ENCODE measurements around the gene EMCN. TPM values are rescaled to one million over a fixed set of nuclear protein-coding genes. Genes with fewer than 3 reads are reported as not detected.

Gene EMCN
- total and polyA plus RNA-seq, 10 of the 15 experiments (the other 5 are each of a cell fraction or from before 2014, with no cell fraction given) = not detected

DNA sequence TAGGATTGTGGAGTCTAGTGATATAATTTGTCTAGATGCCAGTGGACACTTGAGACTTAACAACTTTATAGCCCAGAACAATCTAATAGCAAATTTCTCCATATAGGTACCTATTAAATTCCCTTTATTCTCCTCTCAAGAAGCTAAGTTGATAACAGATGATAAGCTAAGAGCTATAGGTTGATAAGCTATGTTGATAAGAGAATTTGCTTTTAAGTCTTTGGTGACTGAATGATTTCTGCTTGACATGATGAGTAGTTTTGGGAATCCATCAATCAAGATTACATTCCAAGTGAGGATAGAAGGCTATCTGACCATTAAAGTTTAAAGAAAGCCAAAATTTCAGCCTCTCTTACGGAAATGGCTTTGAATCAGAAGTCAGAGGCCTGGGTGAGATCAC lies 131.6 kb downstream of the EMCN start:
- 0% methylated on average over 1 of the region's 1 CpG for WGBS (ENCODE audit: insufficient coverage, insufficient replicate concordance, low lambda C conversion rate, missing lambda C conversion rate)
- ChIA-PET SMC1A (ENCODE audit: uncharacterized antibody, unreplicated experiment) (no interaction called here), CTCF (interaction anchor here (0.7 to 0.8 kb wide), 2 partner anchors 21 to 292 kb away, joined by 3 to 4 read pairs; no protein-coding TSS in a partner anchor), POLR2A (no interaction called here), RAD21 (ENCODE audit: unreplicated experiment) (interaction anchor here (1.3 kb wide), 1 partner anchor 294 kb away, joined by 3 read pairs; no protein-coding TSS in a partner anchor)
- intact Hi-C loops (cut with micrococcal nuclease; ENCODE audit: unreplicated experiment) = no loop called here
- no peak overlapping the region for H2AFZ ChIP-seq (ENCODE audit: control insufficient read depth, low read depth, low read length)
- FAIRE-seq (no peak), DNase-seq (ENCODE audit: low read depth, low spot score) (no peak), ATAC-seq (no peak)
- no peaks in the 10 kb centered on the region for H3K9me3 ChIP-seq (replicated peaks; ENCODE audit: control insufficient read depth, insufficient read depth, low read length)
- no peak overlapping the region for H3K27ac ChIP-seq (ENCODE audit: control insufficient read depth, insufficient read depth)
- no peaks in the 10 kb centered on the region for H4K20me1 ChIP-seq (ENCODE audit: control insufficient read depth, insufficient read depth)
- no peaks in the 10 kb centered on the region for H3K4me1 ChIP-seq (ENCODE audit: control insufficient read depth, insufficient read depth, low read length)
- no peak overlapping the region for H3K4me3 ChIP-seq
- no peaks in the 10 kb centered on the region for H3K27me3 ChIP-seq (replicated peaks in 1 of 2; ENCODE audit: control insufficient read depth in 2 of 2, insufficient read depth in 2 of 2, low read length in 1 of 2)
- H3K79me2 ChIP-seq (ENCODE audit: control insufficient read depth, insufficient read depth, low read length) = no peaks in the 10 kb centered on the region
- no peaks in the 10 kb centered on the region for H3K36me3 ChIP-seq (ENCODE audit: control insufficient read depth in 2 of 2, insufficient read depth in 2 of 2, low read length in 1 of 2)
- H3K9ac ChIP-seq (ENCODE audit: control insufficient read depth, insufficient read depth, low read length) = no peak overlapping the region
- H3K4me2 ChIP-seq (ENCODE audit: control insufficient read depth, insufficient read depth) = no peak overlapping the region
- in situ Hi-C loops (cut with MboI) = no loop called here
- no TSS peak for BruUV-seq (replicated peaks)
- TF ChIP-seq E4F1 (IDR thresholded peaks at IDR 0.05; ENCODE audit: borderline replicate concordance, partially characterized antibody) (no peak), MYC (IDR thresholded peaks at IDR 0.05; ENCODE audit: insufficient read depth, insufficient read length, insufficient replicate concordance, low read length, severe bottlenecking) (no peak), CREB1 (IDR thresholded peaks at IDR 0.05; ENCODE audit: low read depth) (no peak), BRCA1 (IDR thresholded peaks at IDR 0.05; ENCODE audit: low read depth, low read length) (no peak), TBL1XR1 (IDR thresholded peaks at IDR 0.05; ENCODE audit: low read depth, low read length) (no peak), ZZZ3 (IDR thresholded peaks at IDR 0.05; ENCODE audit: control insufficient read depth, insufficient read length, low read depth) (no peak), NRF1 (conservative IDR thresholded peaks at IDR 0.05; ENCODE audit: low read depth, low read length) (no peak), ATF2 (IDR thresholded peaks at IDR 0.05; ENCODE audit: low read length) (no peak), SIX5 (IDR thresholded peaks at IDR 0.05; ENCODE audit: low read depth, low read length, severe bottlenecking) (no peak), YBX1 (IDR thresholded peaks at IDR 0.05) (no peak)
- TF ChIP-seq, protein P1, sequence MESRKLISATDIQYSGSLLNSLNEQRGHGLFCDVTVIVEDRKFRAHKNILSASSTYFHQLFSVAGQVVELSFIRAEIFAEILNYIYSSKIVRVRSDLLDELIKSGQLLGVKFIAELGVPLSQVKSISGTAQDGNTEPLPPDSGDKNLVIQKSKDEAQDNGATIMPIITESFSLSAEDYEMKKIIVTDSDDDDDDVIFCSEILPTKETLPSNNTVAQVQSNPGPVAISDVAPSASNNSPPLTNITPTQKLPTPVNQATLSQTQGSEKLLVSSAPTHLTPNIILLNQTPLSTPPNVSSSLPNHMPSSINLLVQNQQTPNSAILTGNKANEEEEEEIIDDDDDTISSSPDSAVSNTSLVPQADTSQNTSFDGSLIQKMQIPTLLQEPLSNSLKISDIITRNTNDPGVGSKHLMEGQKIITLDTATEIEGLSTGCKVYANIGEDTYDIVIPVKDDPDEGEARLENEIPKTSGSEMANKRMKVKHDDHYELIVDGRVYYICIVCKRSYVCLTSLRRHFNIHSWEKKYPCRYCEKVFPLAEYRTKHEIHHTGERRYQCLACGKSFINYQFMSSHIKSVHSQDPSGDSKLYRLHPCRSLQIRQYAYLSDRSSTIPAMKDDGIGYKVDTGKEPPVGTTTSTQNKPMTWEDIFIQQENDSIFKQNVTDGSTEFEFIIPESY (IDR thresholded peaks at IDR 0.05) = no peak
- TF ChIP-seq, protein P2, sequence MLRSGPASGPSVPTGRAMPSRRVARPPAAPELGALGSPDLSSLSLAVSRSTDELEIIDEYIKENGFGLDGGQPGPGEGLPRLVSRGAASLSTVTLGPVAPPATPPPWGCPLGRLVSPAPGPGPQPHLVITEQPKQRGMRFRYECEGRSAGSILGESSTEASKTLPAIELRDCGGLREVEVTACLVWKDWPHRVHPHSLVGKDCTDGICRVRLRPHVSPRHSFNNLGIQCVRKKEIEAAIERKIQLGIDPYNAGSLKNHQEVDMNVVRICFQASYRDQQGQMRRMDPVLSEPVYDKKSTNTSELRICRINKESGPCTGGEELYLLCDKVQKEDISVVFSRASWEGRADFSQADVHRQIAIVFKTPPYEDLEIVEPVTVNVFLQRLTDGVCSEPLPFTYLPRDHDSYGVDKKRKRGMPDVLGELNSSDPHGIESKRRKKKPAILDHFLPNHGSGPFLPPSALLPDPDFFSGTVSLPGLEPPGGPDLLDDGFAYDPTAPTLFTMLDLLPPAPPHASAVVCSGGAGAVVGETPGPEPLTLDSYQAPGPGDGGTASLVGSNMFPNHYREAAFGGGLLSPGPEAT (IDR thresholded peaks at IDR 0.05; ENCODE audit: low read depth) = no peak
